HG02623 (cell line): ENCODE data around the gene GPR108.
A peak's percentile ranks its signal among the peaks of the same experiment; 100 is the strongest.
"Not testable (repeated sequence)": the region's sequence is repeated elsewhere in the genome, so short reads cannot be mapped to it uniquely, and the experiment has no call there.

Experiments used
- ATAC-seq: cut with Tn5 transposase; IDR thresholded peaks from one replicate; pipeline ENCODE4 v1.9.1; 2021; ENCODE audit warnings: moderate library complexity; ENCODE audit not compliant: unreplicated experiment

GPR108 gene

GRCh38 chr19:6761053-6761676 is 23.8 kb upstream of the GPR108 start:
- no peak for ATAC-seq

- no peak for ATAC-seq
Measured at GRCh38 chr19:6760606-6761005, 23.2 kb upstream of the GPR108 start.

DNA sequence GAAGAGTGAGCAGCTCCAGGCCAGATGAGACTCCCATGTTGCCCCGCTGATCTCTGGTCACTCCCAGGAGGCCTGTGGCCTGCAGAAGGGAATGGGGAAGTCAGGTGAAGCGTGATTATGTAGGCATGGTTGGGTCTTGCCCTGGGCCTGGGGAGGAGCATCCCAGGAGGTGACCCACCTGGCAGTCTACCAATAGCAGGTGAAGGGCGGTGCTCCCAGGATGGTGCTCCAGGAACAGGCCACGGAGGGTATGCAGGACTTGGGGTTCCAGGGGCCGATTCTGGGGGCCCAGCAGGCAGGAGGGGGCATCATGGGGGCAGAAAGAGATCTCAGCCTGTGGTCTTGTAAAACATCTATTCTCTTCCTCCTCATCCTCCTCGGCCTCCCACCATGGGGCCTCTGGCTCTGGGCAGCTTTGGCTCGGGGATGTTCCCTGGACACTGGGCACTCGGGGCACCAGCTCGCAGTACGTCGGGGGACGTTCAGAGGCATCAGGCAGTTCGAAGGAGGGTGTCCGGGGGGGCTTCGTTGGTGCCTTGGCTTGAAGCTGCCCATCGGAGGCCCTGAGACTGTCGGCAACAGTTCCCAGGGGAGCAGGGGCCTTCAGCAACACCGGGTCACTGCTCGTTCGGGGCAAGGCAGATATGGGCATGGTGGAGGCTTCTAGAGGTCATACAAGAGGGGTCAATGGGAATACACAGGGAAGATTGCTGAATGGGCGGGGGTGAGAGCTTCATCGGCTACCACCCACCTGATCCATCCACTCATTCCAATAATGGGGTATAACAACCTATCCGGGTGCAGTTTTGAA is 17.5 kb upstream of the GPR108 start:
- ATAC-seq: no peak

DNA sequence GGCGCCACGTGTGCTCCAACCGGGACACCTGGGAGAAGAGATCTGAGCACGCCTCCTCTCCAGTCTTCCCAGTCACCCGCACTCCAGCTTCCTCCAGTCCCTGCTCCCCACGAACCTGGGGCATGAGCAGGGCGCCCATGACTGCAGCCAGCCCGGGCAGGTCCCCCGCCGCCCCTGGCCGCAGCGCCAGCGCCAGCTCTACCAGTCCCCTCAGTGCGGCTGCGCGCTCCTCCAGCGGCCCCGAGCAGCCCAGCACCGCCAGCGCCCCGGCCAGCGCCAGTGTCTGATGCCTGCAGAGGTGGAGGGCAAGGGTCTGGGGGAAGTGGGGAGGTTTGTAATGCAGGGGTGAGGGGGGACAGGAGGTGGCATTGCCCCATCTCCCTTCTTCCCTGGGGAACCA is 16.8 kb upstream of the GPR108 start:
- ATAC-seq: no peak

- ATAC-seq: peak; percentile 65
Measured at GRCh38 chr19:6753178-6754031, 16.0 kb upstream of the GPR108 start.

GRCh38 chr19:6752256-6753177 is 15.1 kb upstream of the GPR108 start:
- ATAC-seq: no peak

GRCh38 chr19:6751189-6751588 is 13.8 kb upstream of the GPR108 start:
- ATAC-seq: no peak

DNA sequence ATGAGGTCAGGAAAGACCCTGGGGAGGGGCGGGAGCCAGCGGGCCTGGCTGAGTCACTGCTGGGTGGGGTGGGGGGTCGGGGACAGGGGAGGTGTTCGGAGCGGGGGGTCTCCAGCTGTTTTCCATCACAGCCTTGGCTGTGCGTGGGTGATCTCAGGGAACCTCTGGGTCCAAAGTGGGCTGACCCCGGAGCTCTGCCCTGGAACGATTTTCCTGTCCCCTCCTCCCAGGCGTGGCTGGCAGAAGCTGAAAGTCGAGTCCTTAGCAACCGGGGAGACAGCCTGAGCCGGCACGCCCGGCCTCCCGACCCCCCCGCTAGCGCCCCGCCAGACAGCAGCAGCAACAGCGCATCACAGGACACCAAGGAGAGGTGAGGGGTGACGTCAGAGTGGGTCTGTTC is 12.7 kb upstream of the GPR108 start:
- no peak for ATAC-seq

- ATAC-seq: not testable (repeated sequence)
Measured at GRCh38 chr19:6748543-6748942, 11.2 kb upstream of the GPR108 start.

DNA sequence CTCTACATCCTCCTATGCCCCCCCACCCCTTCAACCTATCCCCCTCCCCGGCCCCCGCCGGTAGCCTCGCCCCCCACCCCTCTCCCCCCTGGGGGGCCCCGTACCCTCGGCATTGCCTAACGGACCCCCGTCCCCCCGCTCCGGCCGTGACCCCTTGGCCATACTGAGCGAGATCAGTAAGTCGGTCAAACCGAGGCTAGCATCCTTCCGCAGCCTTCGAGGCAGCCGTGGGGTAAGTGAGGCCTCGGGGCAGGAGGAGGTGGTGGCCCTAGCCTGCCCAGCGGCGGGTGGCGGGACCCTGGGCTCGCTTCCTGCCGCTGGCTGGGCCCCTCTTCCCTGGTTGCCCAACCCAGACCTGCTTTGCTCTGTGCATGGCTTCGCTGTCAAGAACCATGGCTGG is 8.6 kb upstream of the GPR108 start:
- no peak for ATAC-seq

GRCh38 chr19:6744381-6745301 is 7.3 kb upstream of the GPR108 start:
- ATAC-seq: no peak

DNA sequence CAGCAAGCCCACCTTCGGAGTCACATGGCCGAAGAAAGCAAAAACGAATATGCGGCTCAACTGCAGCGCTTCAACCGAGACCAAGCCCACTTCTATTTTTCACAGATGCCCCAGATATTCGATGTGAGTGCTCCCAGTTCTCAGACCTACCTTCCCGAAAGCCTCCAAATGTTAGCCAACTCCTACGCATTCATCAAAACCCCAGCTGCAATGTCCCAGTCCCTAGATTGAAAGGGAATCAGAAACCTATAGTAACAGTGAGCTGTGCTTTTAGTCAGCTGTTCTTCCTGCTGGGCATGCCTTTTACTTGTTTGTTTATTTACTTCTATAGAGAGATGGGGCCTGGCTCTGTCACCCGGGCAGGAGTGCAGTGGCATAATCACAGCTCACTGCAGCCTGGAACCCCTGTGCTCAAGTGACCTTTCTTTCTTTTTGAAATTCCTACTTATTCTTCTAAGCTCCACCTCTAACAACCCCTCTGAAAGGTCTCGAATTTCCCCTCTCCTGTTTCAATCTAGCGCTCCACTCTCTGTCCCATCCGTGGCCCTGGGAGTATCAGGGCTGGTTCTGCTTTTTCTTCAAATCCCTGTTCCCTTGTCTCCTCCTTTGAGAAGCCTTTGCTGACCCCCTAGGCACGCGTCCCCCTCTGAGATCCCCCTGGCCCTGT is 6.5 kb upstream of the GPR108 start:
- no peak for ATAC-seq

DNA sequence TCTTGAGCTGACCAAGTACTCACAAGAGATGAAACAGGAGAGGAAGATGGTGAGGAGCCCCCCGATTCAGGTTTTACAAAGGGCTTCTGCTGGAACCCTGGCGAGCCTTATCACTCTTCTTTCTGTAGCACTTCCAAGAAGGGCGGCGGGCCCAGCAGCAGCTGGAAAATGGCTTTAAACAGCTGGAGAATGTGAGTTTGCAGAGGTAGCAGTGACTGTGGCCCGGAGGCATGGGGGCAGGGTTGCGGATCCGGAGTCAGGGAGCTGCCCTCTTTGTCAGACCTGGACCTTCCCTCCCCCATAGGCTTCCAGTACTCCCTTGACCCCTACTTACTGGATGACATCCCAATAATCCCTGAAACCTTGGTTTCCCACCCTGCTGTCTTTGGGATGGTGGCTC is 5.7 kb upstream of the GPR108 start:
- ATAC-seq: no peak

- ATAC-seq: no peak
Measured at GRCh38 chr19:6740589-6741343, 3.4 kb upstream of the GPR108 start.

- no peak for ATAC-seq
Measured at GRCh38 chr19:6739883-6740588, 2.7 kb upstream of the GPR108 start.

- no peak for ATAC-seq
Measured at GRCh38 chr19:6739390-6739882, 2.1 kb upstream of the GPR108 start, which contains the start of gene TRIP10. Gene TRIP10, plus strand, starts transcription at chr19:6739680. Its CDS starts 82 bp downstream, at chr19:6739762.

- no peak for ATAC-seq
Measured at GRCh38 chr19:6738787-6739389, 1.5 kb upstream of the GPR108 start.
